GM12878 (cell line): ENCODE results near the gene SPDYE17.
"Not testable (repeated sequence)": the region's sequence is repeated elsewhere in the genome, so short reads cannot be mapped to it uniquely, and the experiment has no call there.

Experiments
- EZH2 ChIP-seq: IDR thresholded peaks from 2 replicates; pipeline ENCODE4 v1.6.1; 2012; ENCODE audit warnings: low read depth, mild to moderate bottlenecking, control low read depth, inconsistent platforms, low read length, borderline replicate concordance; ENCODE audit not compliant: control insufficient read depth
- TBL1XR1 ChIP-seq: IDR thresholded peaks from 2 replicates; pipeline ENCODE4 v1.6.1; 2012; ENCODE audit warnings: low read depth, low read length, improper control_type of control experiment
- ZNF24 ChIP-seq: fragments of 450-650 bp; IDR thresholded peaks from 2 replicates; pipeline ENCODE4 v1.6.1; 2017; ENCODE audit warnings: antibody characterized with exemption, mild to moderate bottlenecking
- TF ChIP-seq, protein P1 (sequence below), 3 experiments: IDR thresholded peaks in 2 of 3; conservative IDR thresholded peaks in 1 of 3; 2 replicates each; pipeline ENCODE4 v1.5.1; 2011; ENCODE audit warnings: low read depth in 3 of 3, low read length in 3 of 3, mild to moderate bottlenecking in 3 of 3, control low read depth in 2 of 3, moderate library complexity in 2 of 3, inconsistent platforms in 1 of 3, mixed read lengths in 1 of 3; ENCODE audit not compliant: control insufficient read depth in 2 of 3, insufficient read depth in 1 of 3; ENCODE audit errors: extremely low read depth in 1 of 3
- TF ChIP-seq, protein P2 (sequence below): fragments of 450-650 bp; IDR thresholded peaks from 2 replicates; pipeline ENCODE4 v1.6.1; 2017; ENCODE audit warnings: mild to moderate bottlenecking, moderate library complexity

DNA sequence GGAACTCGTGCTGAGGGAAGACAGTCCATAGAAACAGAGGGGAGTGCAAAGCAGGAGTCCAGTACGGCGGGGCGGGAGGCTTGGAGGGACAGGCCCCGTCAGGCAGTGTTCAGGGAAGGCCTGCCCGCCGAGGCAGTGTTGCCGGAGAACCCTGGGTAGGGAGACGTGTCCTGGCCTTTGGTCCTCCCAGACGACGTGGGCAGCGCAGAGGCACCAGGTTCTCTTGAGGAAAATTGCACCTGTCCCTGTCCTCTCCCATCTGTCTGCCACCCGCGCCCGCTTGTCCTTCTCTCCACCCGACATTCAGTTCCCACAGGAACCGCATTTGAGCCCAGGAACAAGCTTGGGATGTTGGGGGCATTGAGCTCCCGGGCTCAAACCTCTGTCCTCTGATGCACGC, 38.3 kb downstream of the SPDYE17 start:
- TF ChIP-seq, protein P1, sequence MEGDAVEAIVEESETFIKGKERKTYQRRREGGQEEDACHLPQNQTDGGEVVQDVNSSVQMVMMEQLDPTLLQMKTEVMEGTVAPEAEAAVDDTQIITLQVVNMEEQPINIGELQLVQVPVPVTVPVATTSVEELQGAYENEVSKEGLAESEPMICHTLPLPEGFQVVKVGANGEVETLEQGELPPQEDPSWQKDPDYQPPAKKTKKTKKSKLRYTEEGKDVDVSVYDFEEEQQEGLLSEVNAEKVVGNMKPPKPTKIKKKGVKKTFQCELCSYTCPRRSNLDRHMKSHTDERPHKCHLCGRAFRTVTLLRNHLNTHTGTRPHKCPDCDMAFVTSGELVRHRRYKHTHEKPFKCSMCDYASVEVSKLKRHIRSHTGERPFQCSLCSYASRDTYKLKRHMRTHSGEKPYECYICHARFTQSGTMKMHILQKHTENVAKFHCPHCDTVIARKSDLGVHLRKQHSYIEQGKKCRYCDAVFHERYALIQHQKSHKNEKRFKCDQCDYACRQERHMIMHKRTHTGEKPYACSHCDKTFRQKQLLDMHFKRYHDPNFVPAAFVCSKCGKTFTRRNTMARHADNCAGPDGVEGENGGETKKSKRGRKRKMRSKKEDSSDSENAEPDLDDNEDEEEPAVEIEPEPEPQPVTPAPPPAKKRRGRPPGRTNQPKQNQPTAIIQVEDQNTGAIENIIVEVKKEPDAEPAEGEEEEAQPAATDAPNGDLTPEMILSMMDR (IDR thresholded peaks at IDR 0.05 in 2 of 3, conservative IDR thresholded peaks at IDR 0.05 in 1 of 3; ENCODE audit: control insufficient read depth in 2 of 3, extremely low read depth in 1 of 3, insufficient read depth in 1 of 3, low read depth in 3 of 3, low read length in 3 of 3), result not testable (repeated sequence)
- TF ChIP-seq EZH2, ZNF24, TBL1XR1: not testable (repeated sequence)
- TF ChIP-seq, protein P2, sequence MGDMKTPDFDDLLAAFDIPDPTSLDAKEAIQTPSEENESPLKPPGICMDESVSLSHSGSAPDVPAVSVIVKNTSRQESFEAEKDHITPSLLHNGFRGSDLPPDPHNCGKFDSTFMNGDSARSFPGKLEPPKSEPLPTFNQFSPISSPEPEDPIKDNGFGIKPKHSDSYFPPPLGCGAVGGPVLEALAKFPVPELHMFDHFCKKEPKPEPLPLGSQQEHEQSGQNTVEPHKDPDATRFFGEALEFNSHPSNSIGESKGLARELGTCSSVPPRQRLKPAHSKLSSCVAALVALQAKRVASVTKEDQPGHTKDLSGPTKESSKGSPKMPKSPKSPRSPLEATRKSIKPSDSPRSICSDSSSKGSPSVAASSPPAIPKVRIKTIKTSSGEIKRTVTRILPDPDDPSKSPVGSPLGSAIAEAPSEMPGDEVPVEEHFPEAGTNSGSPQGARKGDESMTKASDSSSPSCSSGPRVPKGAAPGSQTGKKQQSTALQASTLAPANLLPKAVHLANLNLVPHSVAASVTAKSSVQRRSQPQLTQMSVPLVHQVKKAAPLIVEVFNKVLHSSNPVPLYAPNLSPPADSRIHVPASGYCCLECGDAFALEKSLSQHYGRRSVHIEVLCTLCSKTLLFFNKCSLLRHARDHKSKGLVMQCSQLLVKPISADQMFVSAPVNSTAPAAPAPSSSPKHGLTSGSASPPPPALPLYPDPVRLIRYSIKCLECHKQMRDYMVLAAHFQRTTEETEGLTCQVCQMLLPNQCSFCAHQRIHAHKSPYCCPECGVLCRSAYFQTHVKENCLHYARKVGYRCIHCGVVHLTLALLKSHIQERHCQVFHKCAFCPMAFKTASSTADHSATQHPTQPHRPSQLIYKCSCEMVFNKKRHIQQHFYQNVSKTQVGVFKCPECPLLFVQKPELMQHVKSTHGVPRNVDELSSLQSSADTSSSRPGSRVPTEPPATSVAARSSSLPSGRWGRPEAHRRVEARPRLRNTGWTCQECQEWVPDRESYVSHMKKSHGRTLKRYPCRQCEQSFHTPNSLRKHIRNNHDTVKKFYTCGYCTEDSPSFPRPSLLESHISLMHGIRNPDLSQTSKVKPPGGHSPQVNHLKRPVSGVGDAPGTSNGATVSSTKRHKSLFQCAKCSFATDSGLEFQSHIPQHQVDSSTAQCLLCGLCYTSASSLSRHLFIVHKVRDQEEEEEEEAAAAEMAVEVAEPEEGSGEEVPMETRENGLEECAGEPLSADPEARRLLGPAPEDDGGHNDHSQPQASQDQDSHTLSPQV, result not testable (repeated sequence)
